Renal cortex interstitium (tissue), 11 donors: ENCODE measurements around the gene SOX3. TPM values are rescaled to one million over a fixed set of nuclear protein-coding genes. Genes with fewer than 3 reads are reported as not detected.

ENCODE experiments used
- DNase-seq, 11 donors: peaks; one replicate each; pipeline ENCODE4 v3.0.0-alpha.2; 2013; ENCODE audit warnings: low read depth in 9 of 11, low spot score in 4 of 11; ENCODE audit errors: extremely low read depth in 1 of 11
- polyA plus RNA-seq, 3 donors: library from polyadenylated mRNA; unstranded; fragments of 120-200 nt; gene quantifications; one replicate each; pipeline ENCODE4 v1.2.1, GENCODE V29; 2013; ENCODE audit not compliant: insufficient read length in 3 of 3

Gene SOX3
- polyA plus RNA-seq, 3 donors, result not detected

DNA sequence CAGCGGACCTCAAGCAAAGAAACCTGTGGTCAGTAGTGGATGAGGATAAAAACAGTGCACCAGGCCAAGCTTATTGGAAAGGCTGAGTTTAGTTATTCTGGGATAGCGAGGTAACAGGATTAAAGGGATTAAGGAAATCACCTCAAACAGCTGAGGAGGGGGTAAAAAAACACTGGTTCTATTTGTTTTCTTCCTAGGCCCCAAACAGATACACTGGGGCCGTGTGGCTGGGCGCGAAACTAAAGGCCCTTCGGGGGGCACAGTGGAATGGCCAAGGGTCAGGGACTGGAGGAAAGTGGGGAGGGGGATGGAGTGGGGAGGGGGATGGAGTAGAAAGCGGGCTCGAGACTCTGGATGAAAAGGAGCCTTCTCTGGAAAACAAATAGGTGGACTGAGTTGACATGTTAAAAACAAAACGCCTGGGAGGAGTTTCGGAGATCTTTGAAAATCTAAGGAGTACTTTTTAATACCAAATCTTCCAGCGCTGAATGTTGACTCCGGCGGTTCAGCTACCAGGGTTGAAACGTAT, 2.9 kb downstream of the SOX3 start:
- DNase-seq, result no peak

DNA sequence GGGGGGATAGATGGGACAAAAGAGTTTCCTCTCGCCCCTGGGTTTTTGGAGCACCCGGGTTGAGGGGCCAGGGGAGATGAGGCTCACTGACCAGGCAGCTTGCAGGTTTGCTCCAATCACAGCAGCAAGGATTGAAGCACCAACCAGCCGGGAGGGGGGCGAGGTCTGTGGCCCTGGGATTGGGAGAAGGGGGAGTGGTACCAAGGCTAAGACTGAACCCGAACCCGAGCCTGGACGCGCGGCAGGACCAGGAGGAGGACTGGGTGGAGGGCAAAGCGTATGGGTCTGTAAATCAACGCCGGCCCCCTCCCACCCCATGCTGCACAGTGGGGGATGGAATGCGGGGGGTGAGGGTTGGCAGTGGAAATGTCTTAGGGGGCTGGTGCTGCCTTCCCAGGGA, 3.5 kb downstream of the SOX3 start:
- no peak for DNase-seq

DNA sequence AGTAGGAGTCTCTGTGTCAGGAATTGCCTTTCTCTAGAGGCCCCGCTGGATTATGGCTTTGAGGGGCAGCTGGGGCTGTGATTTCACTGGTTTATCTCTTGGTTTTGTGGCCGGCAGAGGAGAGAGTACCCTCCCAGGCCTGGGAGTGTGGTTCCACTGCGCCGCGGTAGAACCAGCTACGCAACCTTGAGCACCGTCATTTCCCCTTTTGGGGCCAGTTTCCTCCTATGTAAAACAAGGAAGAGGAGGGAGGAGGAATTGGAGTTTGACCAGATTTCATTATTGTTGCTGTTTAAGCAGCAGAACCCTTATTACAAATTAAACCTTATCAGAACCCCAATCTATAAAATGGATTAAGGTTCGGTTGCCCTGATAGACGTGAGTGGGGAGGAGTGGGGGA, 4.4 kb downstream of the SOX3 start:
- DNase-seq, result no peak

DNA sequence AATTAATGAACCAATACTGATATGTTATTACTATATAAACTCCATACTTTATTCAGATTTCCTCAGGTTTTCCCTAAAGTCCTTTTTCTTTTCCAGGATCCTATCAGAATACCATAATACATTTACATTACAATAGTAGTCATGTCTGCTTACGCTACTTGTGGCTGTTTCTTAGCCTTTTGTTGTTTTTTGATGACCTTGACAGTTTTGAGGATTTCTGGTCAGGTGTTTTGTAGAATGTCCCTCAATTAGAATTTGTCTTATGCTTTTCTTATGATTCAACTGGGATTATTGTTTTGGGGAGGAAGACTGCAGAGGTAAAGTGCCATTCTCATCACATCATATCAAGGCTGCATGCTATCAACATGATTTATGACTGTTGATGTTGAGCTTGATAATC, 9.1 kb downstream of the SOX3 start:
- DNase-seq, result no peak

DNA sequence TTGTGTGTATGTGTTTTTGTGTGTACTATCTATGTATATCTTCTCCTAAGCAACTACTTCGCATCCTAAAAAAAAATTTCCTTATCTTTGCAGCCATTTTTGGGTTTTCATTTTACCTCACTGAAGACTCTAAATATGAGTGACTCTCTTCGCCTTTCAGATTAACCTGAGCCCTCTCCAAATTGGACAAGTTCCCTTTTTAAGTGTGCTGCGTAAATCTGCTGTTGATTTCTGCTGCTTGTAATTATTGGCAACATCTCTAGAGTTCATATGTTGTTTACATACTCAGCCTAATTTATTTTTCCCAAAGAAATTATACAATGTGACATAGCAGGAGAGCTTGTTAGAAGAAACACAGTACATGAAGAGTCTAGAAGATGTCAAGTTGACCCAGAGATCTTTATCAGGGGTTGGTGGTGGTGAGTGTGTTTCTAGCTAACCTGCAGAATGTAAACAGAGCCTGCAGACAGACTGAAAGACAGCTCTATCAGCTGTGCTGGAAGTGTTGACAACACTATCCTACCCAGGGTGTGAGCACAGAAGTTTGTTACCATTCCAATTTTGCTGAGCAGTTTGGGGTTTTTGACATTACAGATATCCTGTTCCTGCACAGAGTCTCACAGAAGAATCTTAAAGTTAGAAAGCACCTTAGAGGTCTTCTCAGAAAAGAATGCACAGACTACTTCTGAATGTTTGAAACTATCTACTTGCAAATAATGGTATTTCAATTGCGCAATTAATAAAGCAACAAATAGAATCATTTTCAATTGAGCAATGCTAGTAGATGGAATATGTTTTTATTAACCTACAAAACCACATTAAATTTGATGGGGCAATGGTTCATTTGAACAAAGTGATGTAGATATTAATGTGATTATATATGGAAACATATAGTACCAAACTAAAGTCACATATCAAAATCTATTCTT, 12.5 kb downstream of the SOX3 start:
- DNase-seq, result no peak

DNA sequence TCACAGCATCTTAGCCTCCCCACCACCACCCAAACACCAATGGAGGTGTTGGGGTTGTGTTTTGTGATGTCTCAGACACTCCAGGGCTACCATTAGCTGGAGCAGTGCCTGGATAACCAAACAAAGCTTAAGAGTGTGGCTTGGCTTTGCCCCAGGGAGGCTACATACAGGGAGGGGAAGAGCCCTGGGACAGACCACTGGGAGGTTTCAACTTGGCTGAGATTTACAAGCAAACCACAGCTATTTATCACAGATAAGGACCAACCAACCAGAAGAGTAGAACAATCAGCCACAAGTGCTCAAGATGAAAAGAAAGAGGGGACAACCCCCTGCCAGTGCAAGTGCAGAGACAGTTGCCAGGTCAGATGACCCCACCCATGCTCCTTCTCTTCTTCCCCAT, 24.1 kb downstream of the SOX3 start:
- no peak for DNase-seq

DNA sequence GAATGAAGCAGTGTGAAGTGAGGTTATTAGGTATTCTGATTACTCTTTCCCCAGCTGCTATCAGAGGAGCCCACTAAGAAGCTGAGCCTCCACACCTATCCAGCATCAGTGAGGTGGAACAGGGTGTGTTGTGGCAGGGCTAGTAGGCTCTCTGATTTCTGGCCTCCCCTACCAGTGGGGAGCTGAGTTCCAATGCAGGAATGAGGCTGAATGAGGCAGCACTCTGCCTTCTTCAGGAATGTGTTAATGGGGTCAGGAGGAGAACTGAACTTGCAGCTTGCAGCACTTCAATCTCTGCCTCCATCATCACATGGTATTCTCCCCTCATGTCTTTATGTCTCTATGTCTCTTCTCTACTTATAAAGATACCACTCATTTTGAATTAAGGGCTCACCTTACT, 26.9 kb downstream of the SOX3 start:
- DNase-seq, result no peak

DNA sequence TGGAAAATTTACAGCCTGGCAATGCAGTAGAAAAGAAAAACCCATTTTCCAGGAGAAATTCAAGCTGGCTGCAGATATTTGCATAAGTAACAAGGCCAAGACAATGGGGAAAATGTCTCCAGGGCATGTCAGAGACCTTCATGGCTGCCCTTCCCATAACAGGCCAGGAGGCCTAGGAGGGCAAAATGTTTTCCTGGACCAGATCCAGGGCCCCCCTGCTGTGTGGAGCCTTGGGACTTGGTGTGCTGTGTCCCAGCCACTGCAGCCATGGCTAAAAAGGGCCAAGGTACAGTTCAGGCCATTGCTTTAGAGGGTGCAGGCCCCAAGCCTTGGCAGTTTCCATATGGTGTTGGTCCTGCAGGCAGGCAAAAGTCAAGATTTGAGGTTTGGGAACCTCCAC, 29.8 kb downstream of the SOX3 start:
- DNase-seq, result no peak

DNA sequence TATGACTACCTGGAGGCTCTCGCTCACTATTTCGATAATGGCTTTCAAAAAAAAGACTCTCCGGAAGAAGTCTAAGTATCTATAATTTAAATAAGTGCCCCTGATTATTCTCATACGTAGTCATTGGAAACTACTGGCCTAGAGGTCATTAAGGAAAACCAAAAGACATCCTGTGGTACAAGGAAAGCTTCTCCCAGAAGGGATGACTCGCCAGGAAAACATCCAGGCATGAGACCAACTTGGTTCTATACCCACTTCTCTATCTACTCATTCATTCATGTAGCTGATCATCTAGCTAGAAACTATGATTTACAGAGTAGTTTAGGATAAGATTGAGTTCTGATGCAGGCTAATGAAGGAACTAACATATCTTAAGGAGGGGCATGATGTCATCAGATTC, 37.7 kb downstream of the SOX3 start:
- DNase-seq, result no peak

Other genes starting within 250 kb of the SOX3 start
- 10 to 100 TPM in 1 of 3 donors, 1 to 10 TPM in 2; 5.0 to 11.2 (median 9.1) TPM for gene LINC00632, start 204.7 kb upstream of the SOX3 start, polyA plus RNA-seq